NCI-H146 (cell line): ENCODE measurements around the gene USF3.
"Not testable (repeated sequence)": the region's sequence is repeated elsewhere in the genome, so short reads cannot be mapped to it uniquely, and the experiment has no call there.

ENCODE experiments used
- DNase-seq: peaks from one replicate; lab custom pipeline; 2025; lab: John Stamatoyannopoulos, UW

Gene USF3

DNA sequence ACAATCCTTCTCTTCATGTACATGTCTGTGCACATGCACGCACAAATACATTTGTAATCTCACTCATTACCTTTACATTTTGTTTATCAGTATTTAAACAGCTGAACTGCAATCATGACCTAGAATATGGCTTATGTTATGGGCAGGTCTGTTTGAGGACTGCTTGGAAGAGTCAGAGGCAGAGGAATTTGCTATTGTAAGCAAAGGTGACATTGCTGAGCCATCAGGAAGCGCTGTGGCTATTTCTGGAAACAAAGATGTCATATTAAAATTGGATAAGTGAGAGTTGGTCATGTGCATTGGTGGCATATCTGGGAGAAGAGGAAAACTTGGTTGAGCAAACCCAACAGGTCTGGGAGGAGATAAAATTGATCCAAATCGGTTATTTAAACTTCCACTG is 41.6 kb downstream of the USF3 start:
- no peak for DNase-seq

DNA sequence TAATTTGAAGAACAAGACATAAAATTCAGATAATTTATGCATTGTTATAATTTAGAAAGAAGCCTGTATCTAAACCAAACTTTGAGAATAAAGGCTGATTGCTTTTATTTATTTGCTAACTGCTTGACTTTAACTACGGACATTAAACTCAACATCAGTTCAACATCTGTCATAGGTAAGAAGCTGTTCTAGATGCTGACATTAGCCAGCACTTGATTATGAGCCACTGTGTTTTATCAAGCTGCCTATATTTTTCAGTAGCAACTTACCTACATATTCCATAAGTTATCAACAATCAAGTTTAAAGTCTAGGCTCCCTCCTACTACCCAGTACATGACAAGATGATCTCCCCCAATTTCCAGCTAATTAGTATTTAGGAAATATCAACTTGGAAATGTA is 42.1 kb downstream of the USF3 start:
- DNase-seq, result no peak

DNA sequence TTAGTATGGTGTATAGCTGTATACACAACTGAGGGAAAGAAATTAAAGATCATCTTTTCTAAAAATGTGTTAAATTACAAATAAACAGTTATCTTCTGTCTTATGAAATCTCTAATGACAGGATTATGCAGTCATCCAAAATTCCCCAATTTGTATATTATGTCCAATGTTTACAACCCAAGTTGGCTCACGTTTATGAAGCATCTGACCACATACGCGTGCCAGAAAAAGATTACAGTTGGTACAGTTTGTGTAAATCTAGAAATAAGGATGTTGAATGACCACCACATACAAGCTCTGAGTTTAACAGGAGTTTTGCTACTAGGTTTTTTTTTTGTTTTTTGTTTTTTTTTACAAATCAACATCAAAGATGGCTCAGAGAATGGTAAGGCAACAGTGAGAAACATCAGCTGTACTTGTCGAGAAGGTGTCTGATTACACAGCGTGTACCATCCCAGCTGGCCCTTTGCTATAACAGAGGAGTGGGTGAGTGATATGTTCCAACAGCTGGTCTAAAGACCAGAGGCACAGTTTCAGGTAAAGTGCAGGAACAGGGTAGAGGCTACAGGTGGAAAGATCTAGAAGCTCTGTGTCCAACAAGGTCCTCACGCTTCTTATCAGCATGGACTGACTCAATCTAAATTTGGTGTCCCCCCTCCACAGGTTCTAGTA is 47.1 kb downstream of the USF3 start:
- DNase-seq, result no peak

DNA sequence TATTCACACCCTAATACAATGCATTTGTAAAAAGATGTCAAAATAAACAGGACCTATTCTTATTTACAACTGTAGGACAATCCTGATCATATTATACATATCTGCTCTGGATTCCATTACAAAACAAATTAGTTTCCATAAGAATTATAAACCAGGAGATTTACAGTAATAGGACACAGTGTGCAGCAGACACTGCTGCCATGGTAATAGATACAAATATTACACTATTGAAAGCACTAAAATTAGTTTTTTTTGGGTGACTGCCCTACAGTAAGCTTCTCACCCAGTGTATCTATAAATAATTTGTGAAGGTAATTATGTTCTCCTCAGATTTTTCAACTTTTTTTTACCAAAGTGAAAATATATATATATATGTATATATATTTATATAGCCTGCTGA is 47.9 kb downstream of the USF3 start:
- DNase-seq, result no peak

DNA sequence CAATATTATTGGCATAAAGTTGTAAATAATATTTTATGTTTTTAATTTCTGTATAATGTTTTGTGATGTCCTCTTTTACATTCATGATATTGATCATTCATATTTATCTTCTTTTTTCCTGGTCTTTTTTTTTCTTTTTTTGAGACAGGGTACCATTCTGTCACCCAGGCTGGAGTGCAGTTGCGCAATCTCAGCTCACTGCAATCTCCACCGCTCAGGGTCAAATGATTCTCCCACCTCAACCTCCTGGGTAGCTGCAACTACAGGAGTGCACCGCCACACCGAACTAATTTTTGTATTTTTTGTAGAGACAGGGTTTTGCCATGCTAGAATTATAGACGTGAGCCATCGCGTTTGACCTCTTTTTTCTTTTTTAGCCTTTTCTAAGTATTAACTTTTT is 52.9 kb downstream of the USF3 start:
- DNase-seq, result no peak

DNA sequence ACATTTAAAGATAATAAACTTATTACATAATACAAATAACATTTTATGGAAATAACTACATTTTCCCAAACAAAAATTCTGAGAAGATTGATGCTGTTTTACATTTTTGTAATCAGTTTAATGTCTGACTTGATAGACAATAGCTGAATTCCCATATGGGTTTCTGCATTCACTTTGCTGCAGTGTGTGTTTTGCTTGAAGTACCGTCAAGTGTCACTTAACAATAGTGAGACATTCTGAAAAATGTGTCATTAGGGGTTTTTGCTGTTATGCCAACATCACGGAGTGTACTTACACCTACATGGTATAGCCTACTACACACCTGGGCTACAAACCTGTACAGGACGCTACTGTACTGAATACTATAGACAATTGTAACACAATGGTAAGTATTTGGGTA is 57.5 kb downstream of the USF3 start:
- no peak for DNase-seq

DNA sequence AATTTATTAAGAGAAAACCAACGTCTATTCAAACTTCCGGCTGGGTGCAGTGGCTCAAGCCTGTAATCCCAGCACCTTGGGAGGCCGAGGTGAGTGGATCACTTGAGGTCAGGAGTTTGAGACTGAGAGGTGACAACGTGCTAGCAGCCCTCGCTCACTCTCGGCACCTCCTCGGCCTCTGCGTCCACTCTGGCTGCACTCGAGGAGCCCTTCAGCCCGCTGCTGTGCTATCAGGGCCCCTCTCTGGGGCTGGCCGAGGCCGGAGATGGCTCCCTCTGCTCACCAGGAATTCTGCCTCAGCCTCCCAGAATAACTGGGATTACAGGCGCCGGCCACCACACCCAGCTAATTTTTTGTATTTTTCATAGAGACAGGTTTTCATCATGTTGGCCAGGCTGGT is 58.7 kb downstream of the USF3 start:
- DNase-seq, result no peak

DNA sequence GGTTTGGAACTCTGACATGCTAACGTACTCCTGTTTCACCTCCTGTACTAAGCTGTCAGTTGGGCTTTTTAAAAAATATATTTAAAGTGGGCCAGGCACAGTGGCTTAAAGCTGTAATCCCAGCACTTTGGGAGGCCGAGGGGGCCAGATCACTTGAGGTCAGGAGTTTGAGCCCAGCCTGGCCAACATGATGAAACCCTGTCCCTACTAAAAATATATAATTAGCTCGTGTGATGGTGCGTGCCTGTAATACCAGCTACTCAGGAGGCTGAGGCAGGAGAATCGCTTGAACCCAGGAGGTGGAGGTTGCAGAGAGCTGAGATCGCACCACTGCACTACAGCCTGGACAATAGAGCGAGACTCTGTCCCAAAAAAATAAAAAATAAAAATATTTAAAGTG is 60.4 kb downstream of the USF3 start:
- not testable (repeated sequence) for DNase-seq

DNA sequence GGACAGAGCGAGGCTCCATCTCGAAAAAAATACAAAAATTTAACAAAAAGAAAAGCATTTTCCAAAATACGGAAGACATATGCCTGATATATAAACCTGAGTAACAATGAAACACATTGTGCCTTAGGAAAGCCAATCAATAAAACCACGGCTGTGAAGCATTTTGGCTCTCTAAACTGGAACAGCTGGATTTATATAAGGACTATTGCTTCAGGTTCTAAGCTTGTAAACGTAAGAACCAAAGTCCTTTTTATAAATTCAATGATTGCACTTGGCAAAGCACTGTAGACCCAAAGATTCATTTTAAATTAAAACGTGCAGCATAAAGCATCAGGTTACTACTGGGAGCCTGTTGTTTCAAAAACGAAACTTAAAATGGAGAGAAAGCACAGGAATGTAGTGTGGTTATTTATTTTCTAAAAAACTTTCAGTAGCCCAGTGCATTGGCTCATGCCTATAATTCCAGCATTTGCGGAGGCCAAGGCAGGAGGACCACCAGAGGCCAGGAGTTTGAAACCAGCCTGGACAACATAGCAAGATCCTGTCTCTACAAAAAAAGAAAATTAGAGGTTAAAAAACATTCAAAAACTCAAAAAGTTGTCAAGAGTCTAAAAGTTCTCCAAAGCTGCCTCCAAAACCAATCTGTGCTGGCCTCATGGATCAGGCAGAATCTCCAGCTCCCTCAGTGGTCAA is 61.5 kb downstream of the USF3 start:
- no peak for DNase-seq

DNA sequence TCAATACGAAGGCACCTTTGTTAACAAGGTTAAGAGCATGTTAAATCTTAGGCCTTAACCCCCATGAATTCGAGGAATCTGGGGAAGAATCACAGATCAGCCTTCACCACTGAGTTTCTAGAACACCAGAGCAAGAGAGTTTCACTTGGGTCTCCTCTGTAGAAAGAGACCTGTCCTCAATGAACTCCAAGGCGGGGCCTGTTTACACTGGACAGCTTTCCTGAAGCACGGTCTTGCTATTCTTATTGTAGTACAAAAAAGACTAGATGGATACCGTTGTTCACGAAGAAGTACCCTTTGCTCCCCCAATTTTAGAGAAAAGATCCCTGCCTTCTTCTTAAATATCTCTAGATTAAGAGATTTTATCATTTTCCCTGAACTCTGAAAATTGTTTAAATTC is 64.9 kb downstream of the USF3 start:
- DNase-seq, result no peak

DNA sequence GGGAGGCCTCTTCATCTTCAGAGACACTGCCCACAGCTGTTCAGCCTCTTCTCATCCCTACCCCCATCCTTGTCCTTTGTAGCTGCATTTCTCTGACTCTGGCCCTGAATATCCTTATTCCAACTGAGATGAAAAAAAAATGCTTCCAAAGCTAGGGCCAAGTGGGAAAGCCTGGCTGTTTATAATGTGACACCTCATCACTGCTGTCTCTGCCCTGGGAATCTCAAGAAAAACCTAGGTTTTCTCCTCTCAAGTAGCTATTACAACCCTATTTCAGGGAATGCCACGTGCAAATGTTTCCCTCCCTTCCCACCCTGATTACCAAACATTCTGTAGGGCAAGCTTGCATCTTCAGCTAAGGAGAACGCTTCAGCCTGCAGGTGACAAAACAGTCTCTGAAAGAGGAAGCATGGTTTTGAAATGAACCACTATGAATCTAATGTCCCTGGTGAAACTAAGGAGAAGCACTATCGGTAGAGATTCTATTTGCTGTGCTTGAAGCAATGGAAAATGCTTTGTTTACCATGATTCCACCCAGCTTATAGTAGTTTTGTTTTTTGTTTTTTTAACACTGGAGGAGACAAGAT is 65.4 kb downstream of the USF3 start:
- DNase-seq, result no peak

DNA sequence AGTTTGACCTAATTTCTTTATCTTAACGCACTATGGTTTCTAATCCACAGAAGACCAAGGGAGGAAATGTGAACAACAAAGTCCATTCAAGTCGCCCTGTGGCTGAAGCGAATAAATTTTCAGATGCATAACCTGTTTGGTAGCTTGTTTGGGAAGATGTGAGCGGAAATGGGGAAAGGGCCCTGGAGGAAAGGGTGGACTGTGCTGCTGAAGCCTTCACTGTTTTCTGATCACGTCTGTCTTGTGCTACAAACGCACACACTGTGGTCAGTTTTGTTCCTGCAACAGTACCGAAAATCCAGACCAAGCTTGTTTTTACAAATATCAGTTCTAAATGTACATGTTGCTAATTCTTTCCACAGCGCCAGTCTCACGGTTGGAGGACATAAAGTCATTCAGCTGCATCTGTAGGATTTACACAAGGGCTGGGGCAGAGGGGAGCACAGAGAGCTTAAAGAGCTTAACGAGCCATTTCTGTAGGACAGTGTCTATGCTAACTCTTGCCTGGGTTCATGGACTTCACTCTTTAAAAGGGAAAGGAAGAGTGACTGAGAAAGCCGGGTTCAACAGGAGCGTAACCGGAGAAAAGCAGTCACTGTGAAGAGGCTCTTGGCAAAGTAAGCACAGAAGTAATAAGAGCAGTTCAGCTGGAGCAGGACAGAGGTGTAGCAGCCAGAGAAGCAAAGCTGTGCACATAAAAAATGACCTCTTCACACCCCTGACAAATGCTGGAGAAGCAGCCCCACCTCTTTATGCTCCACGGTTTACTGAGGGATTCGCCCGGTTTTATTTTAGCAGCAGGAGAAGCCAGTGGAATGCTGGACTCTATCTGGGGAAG is 66.6 kb downstream of the USF3 start:
- DNase-seq, result no peak

DNA sequence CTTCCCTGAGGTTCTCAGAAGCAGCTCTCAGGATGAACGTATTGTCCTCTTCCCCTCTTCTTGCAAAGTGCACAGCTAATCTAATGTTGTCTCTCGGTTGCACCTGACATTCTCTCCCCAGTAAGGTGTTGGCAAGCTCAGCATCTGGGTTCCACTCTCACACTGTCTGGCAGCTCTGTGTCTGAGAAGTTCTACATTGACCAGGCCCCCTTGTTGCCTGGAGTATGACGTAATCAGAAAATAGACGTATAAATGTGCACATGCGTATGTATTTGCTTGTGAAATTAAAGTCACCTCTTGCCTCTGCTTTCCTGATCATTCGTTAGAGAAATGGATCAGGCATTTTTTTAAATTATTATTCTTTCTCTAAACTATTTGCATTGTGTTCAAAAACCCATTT is 67.7 kb downstream of the USF3 start:
- no peak for DNase-seq

DNA sequence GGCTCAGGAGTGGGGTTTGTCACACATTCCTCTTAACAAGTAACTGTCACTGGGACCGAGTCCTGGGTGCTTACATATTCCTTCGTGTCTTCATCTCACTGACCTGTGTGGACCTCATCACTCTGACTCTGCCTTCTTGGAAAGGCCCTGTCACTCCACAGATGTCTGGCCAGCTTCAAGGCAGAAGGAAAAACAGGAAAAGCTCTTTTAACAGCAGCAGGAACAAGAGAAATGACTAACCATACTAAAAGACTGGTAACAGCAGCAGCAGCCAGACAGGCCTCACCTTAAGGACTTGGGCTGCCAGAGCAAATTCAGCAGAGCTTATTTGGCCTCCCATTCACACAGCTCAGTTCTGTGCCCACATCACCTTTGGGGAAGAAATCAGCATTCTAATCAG is 68.1 kb downstream of the USF3 start:
- no peak for DNase-seq

DNA sequence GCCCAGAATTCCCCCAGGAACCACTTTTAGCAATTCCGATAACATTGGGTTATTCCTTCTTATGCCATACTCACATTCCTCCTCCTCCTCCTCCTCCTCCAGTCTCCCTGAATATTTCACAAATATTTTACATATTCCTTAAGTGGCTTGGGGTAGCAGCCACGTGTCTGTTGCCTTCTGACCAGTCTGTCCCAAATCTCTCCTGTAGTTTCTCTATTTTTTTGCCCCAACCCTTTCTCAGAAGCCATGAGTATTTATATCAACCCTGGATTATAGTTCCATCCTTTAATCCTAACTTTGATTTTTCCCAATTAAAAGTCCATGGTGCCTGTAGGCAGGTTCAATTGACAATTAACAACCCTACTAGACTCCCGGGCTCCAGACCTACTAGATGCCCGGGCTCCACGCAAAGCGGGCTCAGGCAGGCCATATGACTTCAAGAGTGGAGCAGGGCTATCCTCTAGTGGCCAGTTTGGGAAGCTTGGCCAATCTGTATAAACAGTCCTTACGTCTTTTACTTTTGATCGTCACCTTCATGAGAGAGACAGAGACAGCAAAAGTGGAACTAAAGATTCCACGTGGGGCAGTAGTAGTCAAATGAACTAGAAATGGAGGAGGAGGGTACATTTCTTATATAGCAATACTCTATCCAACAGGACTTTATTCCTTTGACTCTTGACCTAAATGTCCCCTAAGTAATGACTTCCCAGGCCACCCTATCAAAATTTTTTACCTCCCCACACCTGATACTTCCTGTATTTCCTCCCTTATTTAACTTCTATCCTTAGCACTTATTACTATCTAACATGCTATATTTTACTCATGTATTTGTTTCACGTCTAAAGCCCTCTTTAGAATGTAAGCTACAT is 69.7 kb downstream of the USF3 start:
- DNase-seq, result peak; percentile 46

DNA sequence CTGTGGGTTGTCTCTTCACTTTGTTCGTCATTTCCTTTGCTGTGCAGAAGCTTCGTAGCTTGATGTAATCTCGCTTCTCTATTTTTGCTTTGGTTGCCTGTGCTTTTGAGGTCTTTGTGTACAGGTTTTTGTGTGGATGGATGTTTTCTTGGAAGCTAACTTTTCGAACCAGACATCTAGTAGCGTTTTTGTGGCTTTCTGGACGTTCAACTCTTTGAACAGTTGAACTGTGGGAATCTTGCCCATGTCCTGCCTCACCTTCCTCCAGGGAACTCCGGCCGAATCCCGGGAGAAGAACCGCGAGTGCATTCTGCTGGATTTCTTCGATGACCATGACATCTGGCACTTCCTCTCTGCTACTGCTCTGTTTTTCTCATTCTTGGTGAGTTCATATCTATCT is 70.6 kb downstream of the USF3 start:
- DNase-seq, result no peak

DNA sequence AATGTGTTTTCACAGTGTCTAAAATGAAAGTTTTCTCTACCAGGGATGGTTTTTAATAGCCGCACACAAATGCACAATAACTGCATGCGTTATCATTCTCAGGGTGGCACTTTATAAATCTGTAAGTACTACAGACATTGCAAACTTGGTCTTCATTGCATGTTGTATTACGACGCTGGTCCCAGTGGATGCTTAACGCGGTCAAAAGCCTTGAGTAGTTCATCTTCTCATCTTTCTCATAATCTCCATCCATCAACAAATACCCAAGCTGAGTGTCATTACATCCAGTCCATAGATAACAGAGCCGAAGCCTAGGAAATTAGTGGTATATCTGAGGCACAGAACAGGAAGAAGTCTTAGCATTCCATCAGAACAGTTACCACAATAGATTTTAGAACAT is 72.6 kb downstream of the USF3 start:
- no peak for DNase-seq

DNA sequence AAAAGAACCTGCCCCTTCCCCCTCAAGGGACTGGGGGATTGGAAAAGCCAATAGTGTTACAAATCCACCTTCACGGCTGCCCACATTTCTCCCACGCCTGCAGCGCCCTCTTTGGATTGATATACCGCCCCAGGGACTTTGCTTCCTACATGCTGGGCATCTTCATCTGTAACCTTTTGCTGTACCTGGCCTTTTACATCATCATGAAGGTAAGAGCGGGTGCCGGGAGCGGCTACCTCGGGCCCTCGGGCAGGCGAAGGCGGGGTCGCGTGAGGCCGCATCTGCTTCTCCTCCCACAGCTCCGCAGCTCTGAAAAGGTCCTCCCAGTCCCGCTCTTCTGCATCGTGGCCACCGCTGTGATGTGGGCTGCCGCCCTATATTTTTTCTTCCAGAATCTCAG is 73.1 kb downstream of the USF3 start:
- DNase-seq, result no peak

DNA sequence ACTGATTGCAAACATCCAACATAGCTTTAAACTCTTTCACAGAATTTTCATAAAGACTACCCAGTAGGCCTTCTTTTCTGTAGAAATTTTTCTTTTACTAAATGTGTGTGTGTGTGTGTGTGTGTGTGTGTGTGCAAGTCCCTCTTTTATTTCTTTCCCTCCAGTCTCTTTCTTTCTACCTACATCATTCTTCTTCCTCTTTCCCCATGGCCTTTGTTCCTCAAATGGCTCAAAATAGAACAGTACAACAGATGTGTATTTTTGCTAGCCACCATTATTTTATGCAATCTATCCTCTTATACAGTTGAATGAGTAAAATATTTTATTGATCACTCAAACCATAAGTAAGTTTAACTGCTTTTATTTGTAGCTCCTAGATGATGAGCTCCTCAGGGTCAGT is 76.4 kb downstream of the USF3 start:
- DNase-seq, result no peak

DNA sequence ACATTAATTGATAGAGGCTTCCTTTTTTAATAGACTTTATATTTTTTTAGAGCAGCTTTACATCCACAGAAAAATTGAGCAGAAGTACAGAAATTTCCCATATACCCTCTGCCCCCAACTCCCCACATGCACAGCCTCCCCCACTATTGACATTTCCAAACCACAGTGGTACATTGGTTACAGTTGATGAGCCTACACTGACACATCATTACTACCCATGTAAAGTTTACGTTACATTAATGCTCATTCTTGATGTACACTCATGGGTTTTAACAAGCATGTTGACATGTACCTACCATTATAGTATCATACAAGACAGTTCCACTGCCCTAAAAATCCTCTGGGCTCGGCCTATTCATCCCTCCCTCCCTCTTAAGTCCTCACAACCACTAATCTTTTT is 78.7 kb downstream of the USF3 start:
- DNase-seq, result no peak

DNA sequence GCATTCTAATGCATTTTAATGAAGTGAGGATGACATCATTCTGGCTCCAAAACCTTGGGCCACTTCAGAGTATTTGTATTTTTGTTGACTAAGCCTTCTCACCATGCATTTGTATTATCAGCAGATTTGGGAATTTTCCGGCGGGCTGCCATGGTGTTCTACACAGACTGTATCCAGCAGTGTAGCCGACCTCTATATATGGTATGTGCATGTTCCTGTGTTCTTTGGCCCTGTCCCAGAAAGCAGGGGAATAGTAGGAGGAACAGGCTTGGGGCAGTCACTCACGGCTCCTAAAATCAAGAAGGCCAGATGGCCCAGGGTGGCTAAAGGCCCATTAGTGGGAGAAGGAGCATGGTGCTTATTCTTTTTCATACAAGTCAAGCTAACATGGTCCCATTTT is 80.5 kb downstream of the USF3 start:
- no peak for DNase-seq

DNA sequence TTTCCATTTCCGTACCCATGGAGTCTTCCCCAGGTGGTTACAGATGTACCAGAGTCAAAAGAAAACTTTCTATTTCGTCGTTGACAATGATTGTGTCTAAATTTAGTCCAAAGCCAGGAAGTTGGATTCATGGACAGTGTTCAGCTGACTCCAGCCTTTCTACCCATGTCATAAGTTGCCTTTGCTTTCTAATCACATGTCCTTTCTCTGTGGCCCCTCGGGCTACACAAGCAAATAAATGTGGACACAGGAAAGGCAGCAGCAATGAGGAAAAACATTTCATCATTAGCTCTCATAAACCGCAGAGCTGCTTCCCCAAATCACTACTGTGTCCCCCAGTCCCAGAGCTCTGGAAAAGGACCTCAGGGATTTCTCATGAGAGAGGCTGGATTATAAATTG is 82.0 kb downstream of the USF3 start:
- no peak for DNase-seq
